Osteocyte (in vitro differentiated cells): Measurements from ENCODE around the gene LIPK. TPM values are rescaled to one million over a fixed set of nuclear protein-coding genes. Genes with fewer than 3 reads are reported as not detected.

Experiments used
- DNase-seq: peaks from one replicate; pipeline ENCODE4 v3.0.0; 2021; ENCODE audit warnings: mixed read lengths; ENCODE audit not compliant: unreplicated experiment; ENCODE audit errors: extremely low spot score
- H3K27ac Mint-ChIP-seq: one replicate; pipeline ENCODE4 v1.8.0; 2021; ENCODE audit warnings: mild to moderate bottlenecking, mixed read lengths; ENCODE audit not compliant: unreplicated experiment
- H3K27me3 Mint-ChIP-seq: one replicate; pipeline ENCODE4 v1.8.0; 2021; ENCODE audit warnings: mixed read lengths; ENCODE audit not compliant: unreplicated experiment
- H3K36me3 Mint-ChIP-seq: one replicate; pipeline ENCODE4 v1.8.0; 2021; ENCODE audit warnings: mixed read lengths; ENCODE audit not compliant: unreplicated experiment
- H3K4me1 Mint-ChIP-seq: one replicate; pipeline ENCODE4 v1.8.0; 2021; ENCODE audit warnings: mixed read lengths; ENCODE audit not compliant: unreplicated experiment
- H3K4me3 Mint-ChIP-seq: one replicate; pipeline ENCODE4 v1.8.0; 2021; ENCODE audit warnings: mild to moderate bottlenecking, moderate library complexity, mixed read lengths; ENCODE audit not compliant: unreplicated experiment
- H3K9me3 Mint-ChIP-seq: one replicate; pipeline ENCODE4 v1.8.0; 2021; ENCODE audit warnings: mixed read lengths; ENCODE audit not compliant: unreplicated experiment
- CTCF ChIP-seq: fragments of 200-600 bp; sonication (generic); IDR thresholded peaks from 2 replicates; pipeline ENCODE4 v1.5.0; 2021; ENCODE audit warnings: antibody characterized with exemption, mild to moderate bottlenecking, moderate library complexity
- total RNA-seq: library from RNA; stranded (reverse); gene quantifications from 2 replicates; pipeline ENCODE4 v1.2.1, GENCODE V29; 2021

The LIPK gene
- total RNA-seq, 1 donor from 2014 or later, result not detected

GRCh38 chr10:88754287-88754686 is 48.2 kb downstream of the LIPK start:
- Mint-ChIP-seq H3K36me3 (no peaks in the 10 kb centered on the region), H3K9me3 (no peaks in the 10 kb centered on the region), H3K27ac (peak overlapping the region; percentile 32), H3K27me3 (no peaks in the 10 kb centered on the region), H3K4me3 (no peak overlapping the region), H3K4me1 (peaks cover 19% of the 10 kb centered on the region)
- DNase-seq, result no peak
- TF ChIP-seq CTCF, result no peak

- Mint-ChIP-seq H3K36me3 (no peaks in the 10 kb centered on the region), H3K4me3 (no peak overlapping the region)
Observed at GRCh38 chr10:88755753-88756152, 49.7 kb downstream of the LIPK start.

DNA sequence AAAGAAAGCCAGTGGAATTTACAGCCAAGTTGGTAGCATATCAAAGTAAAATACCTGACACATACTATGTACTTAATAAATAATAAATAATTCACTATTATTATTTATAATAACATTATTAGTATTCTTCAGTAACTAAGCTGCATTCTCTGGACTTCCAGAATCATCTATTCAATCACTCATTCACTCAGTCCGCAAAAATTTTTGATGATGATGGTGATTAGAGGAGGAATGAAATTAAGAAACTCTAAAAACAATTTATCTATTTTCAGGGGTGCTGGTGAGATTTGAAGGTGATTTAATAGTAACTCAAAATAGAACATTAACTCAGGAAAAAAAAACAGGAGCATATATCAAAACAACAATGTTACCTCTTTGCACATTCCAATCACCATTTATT is 50.6 kb downstream of the LIPK start:
- Mint-ChIP-seq H3K4me3 (no peak overlapping the region), H3K9me3 (no peaks in the 10 kb centered on the region), H3K27me3 (no peaks in the 10 kb centered on the region), H3K36me3 (no peaks in the 10 kb centered on the region), H3K4me1 (peaks cover 19% of the 10 kb centered on the region), H3K27ac (no peak overlapping the region)
- no peak for TF ChIP-seq CTCF
- DNase-seq, result no peak

More at GRCh38 chr10:88755753-88756152, 49.7 kb downstream of the LIPK start:
- no peak for DNase-seq
- Mint-ChIP-seq H3K4me1 (peaks cover 19% of the 10 kb centered on the region), H3K27me3 (no peaks in the 10 kb centered on the region), H3K27ac (no peak overlapping the region), H3K9me3 (no peaks in the 10 kb centered on the region)
- TF ChIP-seq CTCF, result no peak

- no peak for DNase-seq
- no peaks in the 10 kb centered on the region for H3K9me3 Mint-ChIP-seq
- H3K27me3 Mint-ChIP-seq, result peaks cover 6% of the 10 kb centered on the region
- H3K27ac Mint-ChIP-seq, result no peak within 1 kb of the TSS
- H3K36me3 Mint-ChIP-seq, result no peaks in the 10 kb centered on the region
- H3K4me3 Mint-ChIP-seq, result no peak within 1 kb of the TSS
- peaks cover 4% of the 10 kb centered on the region for H3K4me1 Mint-ChIP-seq
- TF ChIP-seq CTCF, result no peak
Observed at GRCh38 chr10:88759366-88760101, 53.5 kb downstream of the LIPK start, which contains the start of gene LIPN. Gene LIPN, plus strand, starts transcription at chr10:88760020. Its CDS starts 1,386 bp downstream, at chr10:88761406.

DNA sequence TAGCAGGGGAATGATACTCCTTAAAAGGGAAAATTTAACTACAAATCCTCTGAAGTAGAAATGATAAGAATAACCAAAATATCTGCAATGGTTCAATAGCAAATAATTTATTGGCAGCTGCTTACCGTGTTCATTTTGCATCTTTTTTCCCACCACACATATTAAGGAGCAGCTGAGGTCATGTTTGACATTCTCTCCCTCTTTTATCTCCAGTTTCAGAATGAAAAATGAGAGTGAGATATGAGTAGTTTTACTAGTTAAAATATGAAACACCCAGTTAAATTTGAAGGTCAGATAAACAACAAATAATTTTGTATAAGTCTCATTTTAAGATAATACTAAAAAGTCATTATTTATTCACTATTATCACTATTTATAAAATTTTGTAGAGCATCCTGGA is 56.9 kb downstream of the LIPK start:
- peaks cover 6% of the 10 kb centered on the region for H3K27me3 Mint-ChIP-seq
- no peaks in the 10 kb centered on the region for H3K36me3 Mint-ChIP-seq
- H3K4me1 Mint-ChIP-seq, result no peaks in the 10 kb centered on the region
- H3K27ac Mint-ChIP-seq, result no peak overlapping the region
- no peak for DNase-seq
- H3K9me3 Mint-ChIP-seq, result no peaks in the 10 kb centered on the region
- no peak for TF ChIP-seq CTCF
- no peak overlapping the region for H3K4me3 Mint-ChIP-seq
